HG03280 (cell line): ENCODE results near the gene CNST.
"Not testable (repeated sequence)": the region's sequence is repeated elsewhere in the genome, so short reads cannot be mapped to it uniquely, and the experiment has no call there.

Experiments
- ATAC-seq: cut with Tn5 transposase; IDR thresholded peaks from one replicate; pipeline ENCODE4 v1.9.1; 2021; ENCODE audit warnings: mild to moderate bottlenecking, moderate library complexity; ENCODE audit not compliant: unreplicated experiment

CNST gene

GRCh38 chr1:246558041-246558440 is 8.2 kb upstream of the CNST start:
- no peak for ATAC-seq

GRCh38 chr1:246559310-246559709 is 6.9 kb upstream of the CNST start:
- ATAC-seq = no peak

GRCh38 chr1:246560833-246561232 is 5.4 kb upstream of the CNST start:
- ATAC-seq = not testable (repeated sequence)

- ATAC-seq = no peak
Observed at GRCh38 chr1:246564839-246565750, 1.2 kb upstream of the CNST start.

- ATAC-seq = no peak
Observed at GRCh38 chr1:246565751-246566127, 517 bp upstream of the CNST start.

- peak; percentile 15 for ATAC-seq
Observed at GRCh38 chr1:246566813-246567645, 773 bp downstream of the CNST start.

- ATAC-seq = no peak
Observed at GRCh38 chr1:246567646-246568235, 1.5 kb downstream of the CNST start.

GRCh38 chr1:246569248-246570238 is 3.3 kb downstream of the CNST start:
- no peak for ATAC-seq

- not testable (repeated sequence) for ATAC-seq
Observed at GRCh38 chr1:246571309-246571708, 5.1 kb downstream of the CNST start.

- ATAC-seq = no peak
Observed at GRCh38 chr1:246571953-246572352, 5.7 kb downstream of the CNST start.

- ATAC-seq = no peak
Observed at GRCh38 chr1:246572785-246573184, 6.5 kb downstream of the CNST start.

- no peak for ATAC-seq
Observed at GRCh38 chr1:246573491-246573890, 7.2 kb downstream of the CNST start.

- ATAC-seq = no peak
Observed at GRCh38 chr1:246576709-246577032, 10.4 kb downstream of the CNST start.

GRCh38 chr1:246577082-246577719 is 10.9 kb downstream of the CNST start:
- ATAC-seq = no peak

- no peak for ATAC-seq
Observed at GRCh38 chr1:246577720-246578106, 11.5 kb downstream of the CNST start.

GRCh38 chr1:246579818-246580217 is 13.6 kb downstream of the CNST start:
- peak; percentile 89 for ATAC-seq

GRCh38 chr1:246580497-246581370 is 14.5 kb downstream of the CNST start:
- no peak for ATAC-seq

GRCh38 chr1:246582301-246583055 is 16.2 kb downstream of the CNST start:
- no peak for ATAC-seq
